ENCODE data around the gene NMNAT2.
"Not testable (repeated sequence)": the region's sequence is repeated elsewhere in the genome, so short reads cannot be mapped to it uniquely, and the experiment has no call there.

NMNAT2 gene

DNA sequence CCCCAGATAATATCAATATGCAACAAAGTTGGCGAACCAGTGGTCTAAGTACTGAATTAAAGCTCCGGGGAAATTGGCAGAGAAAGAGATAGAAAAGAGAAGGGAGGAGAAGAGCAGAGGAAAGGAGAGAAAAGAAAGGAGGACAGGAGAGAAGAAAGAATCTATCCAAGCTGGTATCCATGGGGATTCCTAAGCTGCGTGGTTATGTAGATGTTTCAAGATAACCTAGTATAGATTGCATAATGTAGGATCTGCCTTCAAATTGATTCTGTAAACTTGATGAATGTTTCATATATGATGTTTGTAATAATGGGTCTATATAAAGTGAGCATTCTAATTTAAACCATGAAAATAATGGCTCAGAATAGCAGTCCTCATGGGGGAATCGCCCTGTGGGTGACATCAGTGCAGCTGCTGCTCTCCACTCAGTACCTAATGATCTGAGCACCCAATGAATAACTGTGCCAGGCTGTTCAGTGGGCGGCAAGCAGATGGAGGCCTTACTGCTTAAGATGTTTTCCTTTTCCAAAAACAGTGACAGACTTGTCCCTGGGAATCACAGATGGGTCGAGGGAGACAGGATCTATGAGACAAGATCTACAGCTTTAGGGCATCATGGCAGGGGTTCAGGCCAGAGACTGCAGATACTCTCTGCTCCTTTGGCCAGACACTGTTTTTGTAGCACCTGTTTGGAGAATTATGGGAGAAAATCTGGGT lies 154.1 kb downstream of the NMNAT2 start:
- DNase-seq (ENCODE audit: low read depth), result no peak

DNA sequence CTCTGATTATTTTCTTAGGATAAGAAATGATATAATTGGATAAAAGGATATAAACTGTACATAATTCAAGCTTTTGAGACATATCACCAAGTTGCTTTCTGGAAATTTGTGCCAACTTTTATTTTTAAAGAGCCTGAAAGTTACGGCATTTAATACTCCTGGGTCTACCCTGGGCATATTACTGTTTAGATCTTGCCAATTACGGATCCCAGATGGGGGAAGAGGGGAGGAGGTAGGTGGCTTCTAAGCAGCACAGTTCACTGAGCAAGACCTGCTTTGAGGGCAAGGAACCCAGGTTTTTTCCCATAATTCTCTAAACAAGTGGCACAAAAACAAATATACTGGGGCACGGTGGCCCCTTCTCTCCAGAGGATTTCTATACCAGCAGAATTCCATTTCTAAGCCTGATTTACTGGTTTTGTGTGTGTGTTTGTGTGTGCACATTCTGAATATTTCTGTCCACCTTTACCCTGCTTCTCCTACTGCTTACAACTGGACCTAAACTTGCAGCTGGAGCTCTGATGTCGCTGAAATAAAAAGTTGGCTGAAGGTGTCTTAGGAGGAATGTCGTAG lies 155.5 kb downstream of the NMNAT2 start:
- no peak for DNase-seq (ENCODE audit: low read depth)

DNA sequence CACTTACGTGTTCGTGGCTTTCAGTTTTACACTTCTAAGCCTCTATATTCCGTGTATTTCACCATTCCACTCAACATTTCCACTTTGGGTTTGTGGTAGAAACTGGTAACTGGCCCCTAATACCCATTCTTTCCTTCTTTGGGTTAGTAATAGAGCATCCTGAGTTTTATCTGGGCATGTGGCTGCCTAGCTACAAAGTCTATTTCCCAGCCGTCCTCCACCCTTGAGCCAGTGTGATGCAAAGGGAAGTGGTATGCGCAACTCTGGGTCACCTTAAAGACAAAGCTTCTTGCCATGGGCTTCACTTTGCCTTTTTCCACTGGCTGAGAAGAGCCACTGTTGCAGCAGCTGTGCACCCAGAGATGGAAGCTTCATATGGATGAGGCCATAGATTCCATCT lies 158.3 kb downstream of the NMNAT2 start:
- DNase-seq (ENCODE audit: low read depth), result no peak

GRCh38 chr1:183255073-183255472 lies 163.1 kb downstream of the NMNAT2 start:
- no peak for DNase-seq (ENCODE audit: low read depth)

DNA sequence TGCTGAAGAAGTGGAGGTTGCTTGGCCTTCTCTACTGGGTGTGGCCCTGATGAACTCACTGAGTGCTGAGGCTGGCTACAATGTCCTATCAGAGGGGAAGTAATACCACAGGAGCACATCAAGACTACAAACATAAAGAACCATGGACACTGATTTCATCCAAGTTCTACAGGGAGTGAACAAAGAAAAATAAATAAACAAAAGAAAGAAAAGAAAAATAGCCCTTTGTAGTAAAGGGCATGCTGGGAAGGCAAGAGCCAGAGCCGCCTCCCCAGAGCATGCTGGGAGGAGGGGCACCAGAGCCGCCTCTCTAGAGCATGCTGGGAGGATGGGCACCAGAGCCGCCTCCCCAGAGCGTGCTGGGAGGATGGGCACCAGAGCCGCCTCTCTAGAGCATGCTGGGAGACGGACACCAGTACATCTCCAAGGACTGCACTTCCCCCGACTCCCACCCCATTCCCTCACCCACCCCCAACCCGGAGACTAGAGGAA lies 166.2 kb downstream of the NMNAT2 start:
- no peak for DNase-seq (ENCODE audit: low read depth)

GRCh38 chr1:183251101-183251958 lies 166.8 kb downstream of the NMNAT2 start:
- DNase-seq (ENCODE audit: low read depth), result no peak

- DNase-seq (ENCODE audit: low read depth), result no peak
Measured at GRCh38 chr1:183249941-183250452, 168.2 kb downstream of the NMNAT2 start.

DNA sequence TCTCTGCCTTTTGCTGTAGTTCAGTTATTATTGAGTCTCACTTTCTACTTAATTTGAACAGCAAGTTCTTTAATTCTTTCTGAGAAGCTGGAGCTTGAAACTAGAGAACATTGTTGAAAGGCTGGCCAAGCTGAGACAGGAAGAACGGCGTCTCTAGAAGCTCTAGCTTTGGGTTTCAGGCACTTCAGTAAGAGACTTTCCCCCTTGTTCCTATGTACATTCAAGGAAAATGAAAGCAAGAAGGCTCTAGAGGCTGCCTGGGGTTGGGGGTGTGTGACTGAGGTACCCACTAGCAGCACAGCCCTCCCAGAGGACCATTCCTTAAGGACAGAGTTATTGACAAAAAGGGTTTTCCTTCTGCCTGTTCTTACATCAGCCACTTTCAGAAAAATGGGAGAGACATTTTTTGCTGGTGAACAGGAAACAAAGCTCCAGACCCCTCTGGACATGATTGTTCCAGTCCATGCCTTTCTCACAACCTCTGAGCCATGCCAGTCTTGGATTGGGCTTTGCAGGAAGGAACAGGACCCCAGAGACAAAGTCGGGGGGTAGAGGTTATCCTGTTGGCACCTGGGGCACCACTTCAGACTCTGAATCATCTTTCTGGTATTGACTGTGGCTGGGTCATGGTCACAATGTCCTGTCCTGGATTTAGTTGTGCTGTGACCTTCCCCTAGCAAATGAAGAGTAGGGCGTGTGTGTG lies 169.0 kb downstream of the NMNAT2 start:
- DNase-seq (ENCODE audit: low read depth), result no peak

GRCh38 chr1:183247931-183248330 lies 170.2 kb downstream of the NMNAT2 start:
- DNase-seq (ENCODE audit: low read depth), result no peak

DNA sequence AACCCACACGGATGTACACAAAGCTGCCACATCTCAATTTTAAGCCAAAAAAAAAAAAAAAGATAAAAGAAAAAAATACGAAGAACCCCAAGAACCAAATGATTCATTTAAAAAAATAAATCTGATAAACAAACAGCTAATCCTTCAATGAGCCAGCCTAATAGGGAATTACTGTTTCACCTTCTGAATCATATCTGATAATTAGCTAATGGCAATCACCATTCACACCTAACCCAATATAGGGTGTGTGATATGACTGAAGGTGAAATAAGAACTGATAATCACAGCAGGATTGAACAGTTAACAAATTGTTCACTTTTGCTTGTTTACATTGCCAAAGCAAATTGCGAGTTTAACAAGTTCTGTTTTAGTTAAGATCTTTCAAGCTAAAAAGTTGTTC lies 170.7 kb downstream of the NMNAT2 start:
- no peak for DNase-seq (ENCODE audit: low read depth)

- no peak for DNase-seq (ENCODE audit: low read depth)
Measured at GRCh38 chr1:183247066-183247465, 171.1 kb downstream of the NMNAT2 start.

DNA sequence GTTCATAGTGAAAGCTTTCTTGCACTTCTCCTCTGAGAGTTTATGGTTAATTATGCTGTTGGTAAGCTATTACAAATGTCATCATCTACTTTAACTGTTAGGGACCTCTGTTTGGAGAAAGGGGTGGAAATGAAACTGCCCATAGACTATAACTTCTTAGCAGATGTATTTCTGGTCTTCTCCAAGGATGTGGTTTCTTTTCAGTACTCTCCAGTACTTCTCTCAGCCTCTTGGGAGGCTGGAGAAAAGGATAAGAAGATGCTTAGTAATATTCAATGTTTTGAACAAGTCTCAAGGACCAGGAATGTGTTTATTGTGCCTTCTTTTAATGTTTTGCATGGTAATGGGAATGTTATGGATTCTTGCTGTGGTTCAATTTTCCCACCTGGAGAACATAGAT lies 171.7 kb downstream of the NMNAT2 start:
- DNase-seq (ENCODE audit: low read depth), result no peak

DNA sequence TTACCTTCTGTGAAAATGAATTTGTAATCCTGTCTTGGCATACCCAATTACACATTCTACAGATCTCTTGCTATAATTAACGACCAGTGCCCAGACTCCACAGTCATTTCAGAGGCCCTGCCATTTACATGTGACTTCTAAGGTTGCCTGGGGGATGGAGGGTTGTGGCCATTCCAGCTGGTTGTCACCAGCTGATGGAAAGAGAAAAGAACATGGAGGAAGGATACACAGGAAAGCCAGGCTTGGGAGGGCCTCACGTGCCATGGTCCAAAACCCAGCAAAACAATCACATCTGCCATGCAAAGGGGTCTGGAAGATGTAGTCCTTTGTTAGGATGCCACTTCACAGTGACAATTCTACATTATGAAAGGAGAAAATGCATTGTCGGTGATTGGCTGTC lies 172.8 kb downstream of the NMNAT2 start:
- no peak for DNase-seq (ENCODE audit: low read depth)

DNA sequence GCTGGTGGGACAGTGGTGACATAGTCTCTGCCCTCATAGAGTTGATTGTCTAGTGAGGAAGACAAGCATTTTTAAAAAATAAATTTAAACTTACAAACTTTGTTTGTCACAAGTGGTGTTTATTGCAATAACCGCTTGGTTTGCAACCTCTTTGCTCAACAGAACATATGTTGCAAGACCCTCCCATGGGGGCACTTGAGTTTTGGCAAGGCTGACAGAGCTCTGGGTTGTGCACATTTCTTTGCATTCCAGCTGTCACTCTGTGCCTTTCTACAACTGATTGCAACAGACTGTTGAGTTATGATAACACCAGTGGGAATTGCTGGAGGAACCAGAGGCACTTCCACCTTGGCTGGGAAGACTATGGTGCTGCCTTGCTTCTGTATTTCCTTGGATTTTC lies 173.7 kb downstream of the NMNAT2 start:
- DNase-seq (ENCODE audit: low read depth), result no peak

DNA sequence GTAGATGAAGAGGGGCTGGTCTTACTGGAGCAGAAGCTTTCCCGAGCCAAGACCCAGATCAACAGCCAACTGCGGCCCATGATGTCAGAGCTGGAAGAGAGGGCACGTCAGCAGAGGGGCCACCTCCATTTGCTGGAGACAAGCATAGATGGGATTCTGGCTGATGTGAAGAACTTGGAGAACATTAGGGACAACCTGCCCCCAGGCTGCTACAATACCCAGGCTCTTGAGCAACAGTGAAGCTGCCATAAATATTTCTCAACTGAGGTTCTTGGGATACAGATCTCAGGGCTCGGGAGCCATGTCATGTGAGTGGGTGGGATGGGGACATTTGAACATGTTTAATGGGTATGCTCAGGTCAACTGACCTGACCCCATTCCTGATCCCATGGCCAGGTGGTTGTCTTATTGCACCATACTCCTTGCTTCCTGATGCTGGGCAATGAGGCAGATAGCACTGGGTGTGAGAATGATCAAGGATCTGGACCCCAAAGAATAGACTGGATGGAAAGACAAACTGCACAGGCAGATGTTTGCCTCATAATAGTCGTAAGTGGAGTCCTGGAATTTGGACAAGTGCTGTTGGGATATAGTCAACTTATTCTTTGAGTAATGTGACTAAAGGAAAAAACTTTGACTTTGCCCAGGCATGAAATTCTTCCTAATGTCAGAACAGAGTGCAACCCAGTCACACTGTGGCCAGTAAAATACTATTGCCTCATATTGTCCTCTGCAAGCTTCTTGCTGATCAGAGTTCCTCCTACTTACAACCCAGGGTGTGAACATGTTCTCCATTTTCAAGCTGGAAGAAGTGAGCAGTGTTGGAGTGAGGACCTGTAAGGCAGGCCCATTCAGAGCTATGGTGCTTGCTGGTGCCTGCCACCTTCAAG lies 174.8 kb downstream of the NMNAT2 start:
- DNase-seq (ENCODE audit: low read depth), result no peak

GRCh38 chr1:183242556-183242955 lies 175.6 kb downstream of the NMNAT2 start:
- no peak for DNase-seq (ENCODE audit: low read depth)

DNA sequence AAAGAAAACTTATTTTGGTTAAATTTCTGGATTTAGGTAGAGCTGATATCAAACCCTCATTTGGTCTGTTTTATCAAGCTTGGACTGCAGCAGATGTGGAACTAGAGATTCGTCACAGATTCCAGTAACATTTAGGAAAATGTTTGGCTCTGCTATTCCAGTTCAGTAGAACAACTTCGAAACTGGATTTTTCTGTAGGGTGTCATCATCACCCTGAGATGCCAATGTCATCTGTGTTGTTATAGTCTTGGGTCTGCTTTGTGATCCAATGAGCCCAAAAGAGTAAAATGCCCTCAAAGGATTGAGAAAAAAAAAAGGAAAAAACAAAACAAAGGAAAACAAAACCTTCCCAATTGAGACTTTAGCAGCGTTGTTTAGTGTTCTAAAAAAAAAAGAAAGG lies 176.7 kb downstream of the NMNAT2 start:
- no peak for DNase-seq (ENCODE audit: low read depth)

DNA sequence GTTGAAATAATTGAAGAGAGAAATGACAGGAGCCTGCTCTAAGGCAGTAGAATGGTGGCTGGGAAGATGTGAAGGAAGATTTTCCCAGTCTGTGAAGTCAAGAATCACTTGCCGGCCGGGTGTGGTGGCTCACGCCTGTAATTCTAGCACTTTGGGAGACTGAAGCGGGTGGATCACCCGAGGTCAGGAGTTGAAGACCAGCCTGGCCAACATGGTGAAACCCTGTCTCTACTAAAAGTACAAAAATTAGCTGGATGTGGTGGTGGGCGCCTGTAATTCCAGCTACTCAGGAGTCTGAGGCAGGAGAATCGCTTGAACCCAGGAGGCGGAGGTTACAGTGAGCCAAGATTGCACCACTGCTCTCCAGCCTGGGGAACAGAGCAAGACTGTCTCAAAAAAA lies 177.3 kb downstream of the NMNAT2 start:
- DNase-seq (ENCODE audit: low read depth), result not testable (repeated sequence)

- no peak for DNase-seq (ENCODE audit: low read depth)
Measured at GRCh38 chr1:183240526-183240825, 177.7 kb downstream of the NMNAT2 start.

GRCh38 chr1:183239793-183240525 lies 178.2 kb downstream of the NMNAT2 start:
- DNase-seq (ENCODE audit: low read depth), result no peak

All from T-helper 22 cell (primary cell).